HCT116 (cell line): ENCODE data around the gene AAK1. TPM values are rescaled to one million over a fixed set of nuclear protein-coding genes. Genes with fewer than 3 reads are reported as not detected.

Experiments used
- ATAC-seq: fragments of 200-7000 bp; cut with Tn5 transposase; 2 replicates; pipeline ENCODE4 v1.9.1; 2020; ENCODE audit warnings: mild to moderate bottlenecking, moderate library complexity
- BruUV-seq: library from RNA; stranded (reverse); fragments of 400-500 nt; replicated peaks from 2 replicates; lab custom pipeline; 2021; lab: Mats Ljungman, UMichigan
- CTCF ChIA-PET: fragments of 300-600 bp; sonication (Branson Sonifier 250); formaldehyde crosslinking; loops from one replicate; lab custom pipeline; 2021; ENCODE audit warnings: antibody characterized with exemption; lab: Charles Lee
- POLR2A ChIA-PET: fragments of 300-600, 350-600 bp; sonication (Branson Sonifier 250); formaldehyde crosslinking; loops from one replicate; lab custom pipeline; 2021; ENCODE audit warnings: antibody characterized with exemption; lab: Charles Lee
- RAD21 ChIA-PET, 2 experiments: fragments of 300-600 bp; sonication (Branson Sonifier 250); formaldehyde crosslinking; loops; one replicate each; lab custom pipeline; 2023; ENCODE audit warnings: low total read pairs in 2 of 2; ENCODE audit not compliant: uncharacterized antibody in 2 of 2, unreplicated experiment in 2 of 2, low non-redundant PET in 1 of 2; lab: Charles Lee
- DNase-seq: peaks from one replicate; pipeline ENCODE4 v3.0.0-alpha.2; 2010; ENCODE audit warnings: low read depth, low spot score
- H2AFZ ChIP-seq: fragments of 200-600 bp; shearing (Covaris generic), sonication (generic); 2 replicates; pipeline ENCODE4 v1.6.1; 2017; ENCODE audit warnings: low read depth, mixed run types, mixed read lengths, antibody characterized with exemption, low read length; ENCODE audit not compliant: poor library complexity, severe bottlenecking
- H3K27ac ChIP-seq: 2 replicates; pipeline ENCODE4 v1.5.1; 2012; ENCODE audit warnings: low read depth, low read length
- H3K27me3 ChIP-seq: fragments of 200-600 bp; sonication (generic); 2 replicates; pipeline ENCODE4 v1.6.1; 2016; ENCODE audit warnings: mixed run types, low read length, mixed read lengths; ENCODE audit not compliant: insufficient read depth
- H3K36me3 ChIP-seq, 2 experiments: fragments of 200-500 bp in 1 of 2; fragments of 200-600 bp in 1 of 2; sonication (Bioruptor generic) in 1 of 2; sonication (generic) in 1 of 2; 2 replicates each; pipeline versions ENCODE4 v1.5.1 to v1.6.1; 2014 to 2016; ENCODE audit warnings: low read length in 2 of 2, inconsistent platforms in 1 of 2, mixed read lengths in 1 of 2, mixed run types in 1 of 2; ENCODE audit not compliant: insufficient read depth in 2 of 2, control insufficient read depth in 1 of 2
- H3K4me1 ChIP-seq, 2 experiments: fragments of 200-600 bp in 1 of 2; sonication (generic) in 1 of 2; 2 replicates each; pipeline versions ENCODE4 v1.5.1 to v1.6.1; 2012 to 2017; ENCODE audit warnings: low read length in 2 of 2, inconsistent platforms in 1 of 2, mild to moderate bottlenecking in 1 of 2, mixed read lengths in 1 of 2, mixed run types in 1 of 2, moderate library complexity in 1 of 2; ENCODE audit not compliant: insufficient read depth in 2 of 2, control insufficient read depth in 1 of 2
- H3K4me2 ChIP-seq: fragments of 200-600 bp; sonication (generic); 2 replicates; pipeline ENCODE4 v1.6.1; 2017; ENCODE audit warnings: mixed run types, low read length, mixed read lengths
- H3K4me3 ChIP-seq, 2 experiments: fragments of 200-600 bp in 1 of 2; sonication (generic) in 1 of 2; replicated peaks in 1 of 2; 2 replicates each; pipeline ENCODE4 v1.5.1; 2011 to 2016; ENCODE audit warnings: low read length in 2 of 2, control low read depth in 1 of 2, low read depth in 1 of 2, mild to moderate bottlenecking in 1 of 2, mixed read lengths in 1 of 2, mixed run types in 1 of 2
- H3K79me2 ChIP-seq: fragments of 200-600 bp; sonication (generic); 2 replicates; pipeline ENCODE4 v1.6.1; 2017; ENCODE audit warnings: mild to moderate bottlenecking, mixed run types, low read length, moderate library complexity, mixed read lengths; ENCODE audit not compliant: insufficient read depth
- H3K9ac ChIP-seq: fragments of 200-600 bp; sonication (generic); 2 replicates; pipeline ENCODE4 v1.6.1; 2016; ENCODE audit warnings: low read length, mixed read lengths
- H3K9me2 ChIP-seq: fragments of 200-600 bp; sonication (generic), shearing (Covaris generic); 2 replicates; pipeline ENCODE4 v1.6.1; 2017; ENCODE audit warnings: mixed run types, mild to moderate bottlenecking, moderate library complexity; ENCODE audit not compliant: insufficient read depth
- H3K9me3 ChIP-seq, 2 experiments: fragments of 200-500 bp in 1 of 2; fragments of 200-600 bp in 1 of 2; sonication (Bioruptor generic) in 1 of 2; sonication (generic) in 1 of 2; 2 replicates each; pipeline ENCODE4 v1.6.1; 2014 to 2017; ENCODE audit warnings: low read length in 2 of 2, mixed read lengths in 2 of 2, inconsistent platforms in 1 of 2, low read depth in 1 of 2, mild to moderate bottlenecking in 1 of 2, mixed run types in 1 of 2, moderate library complexity in 1 of 2; ENCODE audit not compliant: control insufficient read depth in 1 of 2, insufficient read depth in 1 of 2
- H4K20me1 ChIP-seq: fragments of 200-600 bp; sonication (generic), shearing (Covaris generic); 2 replicates; pipeline ENCODE4 v1.6.1; 2017; ENCODE audit warnings: mixed run types, mild to moderate bottlenecking, moderate library complexity; ENCODE audit not compliant: insufficient read depth
- ATF3 ChIP-seq: IDR thresholded peaks from 2 replicates; pipeline ENCODE4 v1.6.1; 2012
- CBX3 ChIP-seq: IDR thresholded peaks from 2 replicates; pipeline ENCODE4 v1.6.1; 2012; ENCODE audit warnings: low read depth
- CEBPB ChIP-seq: IDR thresholded peaks from 2 replicates; pipeline ENCODE4 v1.6.1; 2012; ENCODE audit warnings: low read depth
- EGR1 ChIP-seq: IDR thresholded peaks from 2 replicates; pipeline ENCODE4 v1.6.1; 2012; ENCODE audit warnings: low read depth
- ELF1 ChIP-seq: IDR thresholded peaks from 2 replicates; pipeline ENCODE4 v1.6.1; 2012; ENCODE audit warnings: low read depth, borderline replicate concordance
- EZH2 ChIP-seq: fragments of 200-600 bp; sonication (generic); IDR thresholded peaks from 2 replicates; pipeline ENCODE4 v1.6.1; 2017; ENCODE audit warnings: antibody characterized with exemption, mixed run types
- EZH2phosphoT487 ChIP-seq: fragments of 200-600 bp; IDR thresholded peaks from 2 replicates; pipeline ENCODE4 v1.6.1; 2018; ENCODE audit warnings: antibody characterized with exemption, borderline replicate concordance
- FOSL1 ChIP-seq: IDR thresholded peaks from 2 replicates; pipeline ENCODE4 v1.6.1; 2012; ENCODE audit warnings: low read depth
- JUND ChIP-seq: IDR thresholded peaks from 2 replicates; pipeline ENCODE4 v1.6.1; 2012
- POLR2A ChIP-seq: IDR thresholded peaks from 2 replicates; pipeline ENCODE4 v1.7.0; 2011; ENCODE audit warnings: borderline replicate concordance; ENCODE audit not compliant: insufficient read depth, insufficient read length; ENCODE audit errors: extremely low read depth
- POLR2AphosphoS5 ChIP-seq: IDR thresholded peaks from 2 replicates; pipeline ENCODE4 v1.6.1; 2011; ENCODE audit warnings: mild to moderate bottlenecking, low read depth, low read length, moderate library complexity
- RAD21 ChIP-seq: IDR thresholded peaks from 2 replicates; pipeline ENCODE4 v1.6.1; 2012; ENCODE audit warnings: low read depth, mild to moderate bottlenecking
- REST ChIP-seq: IDR thresholded peaks from 2 replicates; pipeline ENCODE4 v1.6.1; 2012; ENCODE audit warnings: low read depth
- SP1 ChIP-seq: IDR thresholded peaks from 2 replicates; pipeline ENCODE4 v1.6.1; 2012; ENCODE audit warnings: low read depth
- SRF ChIP-seq: IDR thresholded peaks from 2 replicates; pipeline ENCODE4 v1.6.1; 2012; ENCODE audit warnings: low read depth
- TCF7L2 ChIP-seq: IDR thresholded peaks from 2 replicates; pipeline ENCODE4 v1.7.0; 2011; ENCODE audit warnings: borderline replicate concordance, inconsistent platforms; ENCODE audit not compliant: insufficient read depth, insufficient read length; ENCODE audit errors: extremely low read depth
- YY1 ChIP-seq: IDR thresholded peaks from 2 replicates; pipeline ENCODE4 v1.6.1; 2011; ENCODE audit warnings: low read length, low read depth, moderate library complexity, mild to moderate bottlenecking; ENCODE audit not compliant: insufficient replicate concordance; ENCODE audit errors: extremely low read depth
- ZFX ChIP-seq: fragments of 450-650 bp; IDR thresholded peaks from 2 replicates; pipeline ENCODE4 v1.6.1; 2017
- ZNF274 ChIP-seq: fragments of 200-500 bp; sonication (Bioruptor generic); IDR thresholded peaks from 2 replicates; pipeline ENCODE4 v1.6.1; 2014; ENCODE audit warnings: mild to moderate bottlenecking, low read depth, low read length, inconsistent platforms
- intact Hi-C: fragments of 100-400 bp; cut with micrococcal nuclease; formaldehyde crosslinking; loops from 2 replicates; pipeline ENCODE4 v1.10.0; 2022
- total RNA-seq: library from RNA; stranded (reverse); gene quantifications from one replicate; pipeline ENCODE4 v1.2.1, GENCODE V29; 2021; ENCODE audit not compliant: unreplicated experiment

The AAK1 gene
- total RNA-seq, 1 experiment from 2014 or later, result 32.0 TPM

GRCh38 chr2:69483024-69483423 is 160.5 kb downstream of the AAK1 start:
- Histone ChIP-seq H4K20me1 (no peaks in the 10 kb centered on the region), H3K9me3 (no peaks in the 10 kb centered on the region), H3K36me3 (no peaks in the 10 kb centered on the region), H3K4me3 (no peak overlapping the region), H2AFZ (no peak overlapping the region), H3K4me1 (no peaks in the 10 kb centered on the region), H3K9ac (no peak overlapping the region), H3K27ac (no peak overlapping the region), H3K27me3 (no peaks in the 10 kb centered on the region), H3K4me2 (no peak overlapping the region), H3K9me2 (no peaks in the 10 kb centered on the region), H3K79me2 (no peaks in the 10 kb centered on the region)
- DNase-seq (no peak), ATAC-seq (no peak)
- no peak for TF ChIP-seq CBX3
- TF ChIP-seq FOSL1, result no peak
- TF ChIP-seq POLR2A, result no peak
- no peak for TF ChIP-seq EZH2
- TF ChIP-seq REST, result no peak
- no peak for TF ChIP-seq ZFX
- no peak for TF ChIP-seq EGR1
- TF ChIP-seq EZH2phosphoT487, result no peak
- TF ChIP-seq JUND, result no peak
- TF ChIP-seq CEBPB, result no peak
- TF ChIP-seq SP1, result no peak
- no peak for TF ChIP-seq RAD21
- TF ChIP-seq POLR2AphosphoS5, result no peak
- no peak for TF ChIP-seq YY1
- no peak for TF ChIP-seq ELF1
- no peak for TF ChIP-seq TCF7L2
- no peak for TF ChIP-seq ATF3
- TF ChIP-seq ZNF274, result no peak
- no peak for TF ChIP-seq SRF
- BruUV-seq, result no TSS peak
- CTCF ChIA-PET, result no interaction called here
- RAD21 ChIA-PET, result no interaction called here
- POLR2A ChIA-PET, result no interaction called here
- intact Hi-C loops, result no loop called here
